22Rv1 (cell line): ENCODE data around the gene SLC2A11.

ENCODE experiments used
- H3K27ac ChIP-seq: fragments of 450-650 bp; 2 replicates; pipeline ENCODE4 v1.5.1; 2017
- CTCF ChIP-seq: fragments of 450-650 bp; IDR thresholded peaks from 2 replicates; pipeline ENCODE4 v1.5.1; 2017; ENCODE audit warnings: mild to moderate bottlenecking
- ZFX ChIP-seq: fragments of 450-650 bp; IDR thresholded peaks from 2 replicates; pipeline ENCODE4 v1.6.1; 2017; ENCODE audit warnings: antibody characterized with exemption, borderline replicate concordance

The SLC2A11 gene

GRCh38 chr22:23827351-23827995 lies 30.2 kb upstream of the SLC2A11 start:
- TF ChIP-seq CTCF, result no peak
- TF ChIP-seq ZFX, result no peak

DNA sequence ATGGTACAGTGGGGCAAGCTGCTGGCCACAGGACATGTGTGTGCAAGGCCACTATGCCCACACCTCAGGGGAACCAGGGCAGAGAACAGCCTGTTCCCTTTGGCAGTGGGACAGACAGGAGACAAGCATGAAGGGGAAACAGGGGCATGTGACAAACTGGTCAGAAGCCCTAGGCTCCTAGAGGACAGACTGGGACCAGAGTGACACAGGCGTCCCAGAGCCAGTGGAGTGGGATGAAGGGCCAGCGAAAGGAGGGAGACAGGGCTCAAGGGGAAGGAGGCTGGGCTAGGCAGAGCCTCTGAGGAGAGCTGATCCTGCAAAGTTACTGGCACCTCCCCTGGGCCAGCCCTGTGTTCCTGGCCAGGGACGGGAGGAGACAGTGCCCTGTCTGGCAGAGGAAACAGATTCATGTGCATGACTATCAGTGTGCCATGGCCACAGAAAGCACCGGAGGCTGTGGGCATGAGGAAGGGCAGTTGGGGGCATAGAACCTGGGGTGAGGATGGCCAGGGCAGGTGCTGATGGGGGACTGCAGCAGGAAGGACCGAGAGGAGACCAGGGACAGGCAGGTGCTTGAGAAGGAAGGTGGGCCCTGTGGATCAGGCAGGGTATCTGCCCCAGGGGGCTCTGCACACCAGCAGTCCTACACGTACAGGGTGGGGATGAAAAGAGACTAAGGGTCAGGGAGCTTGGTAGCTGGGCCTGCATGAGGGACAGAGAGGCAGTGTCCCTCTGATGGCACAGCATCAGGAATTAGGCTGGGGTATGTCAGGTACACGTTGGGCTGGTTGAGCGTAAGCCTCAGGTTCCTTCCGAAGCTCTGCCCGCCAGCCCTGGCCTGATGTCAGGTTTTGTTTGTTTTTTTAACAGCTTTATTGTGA lies 28.6 kb upstream of the SLC2A11 start:
- TF ChIP-seq CTCF (no peak), ZFX (no peak)
- no peak overlapping the region for H3K27ac ChIP-seq

More at GRCh38 chr22:23827351-23827995, 30.2 kb upstream of the SLC2A11 start:
- H3K27ac ChIP-seq, result no peak overlapping the region

DNA sequence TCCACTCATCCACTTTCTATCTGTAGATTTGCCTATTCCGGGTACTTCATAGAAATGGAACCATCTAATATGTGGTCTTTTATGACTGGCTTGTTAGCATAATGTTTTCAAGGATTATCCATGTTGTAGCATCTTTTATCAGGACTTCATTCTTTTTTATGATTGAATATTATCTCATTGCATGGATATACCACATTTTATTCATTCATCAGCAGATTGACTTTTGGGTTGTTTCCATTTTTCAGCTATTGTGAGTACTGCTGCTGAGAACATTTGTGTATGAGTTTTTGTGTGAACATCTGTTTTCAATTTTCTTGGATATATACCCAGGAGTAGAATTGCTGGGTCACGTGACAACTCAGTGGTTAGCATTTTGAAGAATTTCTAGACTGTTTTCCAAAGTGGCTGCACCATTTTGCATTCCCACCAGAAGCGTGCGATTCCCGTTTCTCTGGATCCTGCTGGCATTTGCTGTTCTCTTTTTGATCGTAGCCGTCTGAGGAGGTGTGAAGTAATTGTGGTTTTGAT lies 27.8 kb upstream of the SLC2A11 start:
- TF ChIP-seq ZFX (no peak), CTCF (no peak)
- no peak overlapping the region for H3K27ac ChIP-seq

GRCh38 chr22:23831261-23831660 lies 26.4 kb upstream of the SLC2A11 start:
- TF ChIP-seq ZFX (no peak), CTCF (no peak)

GRCh38 chr22:23831781-23832180 lies 25.9 kb upstream of the SLC2A11 start:
- TF ChIP-seq ZFX (no peak), CTCF (no peak)
- no peak overlapping the region for H3K27ac ChIP-seq

More at GRCh38 chr22:23831261-23831660, 26.4 kb upstream of the SLC2A11 start:
- no peak overlapping the region for H3K27ac ChIP-seq

GRCh38 chr22:23832226-23833016 lies 25.3 kb upstream of the SLC2A11 start:
- H3K27ac ChIP-seq, result no peak overlapping the region
- TF ChIP-seq ZFX (no peak), CTCF (no peak)
